ENCODE data around the gene PCBP3.

- TF ChIP-seq CTCF (optimal IDR thresholded peaks at IDR 0.05 in 1 of 3, IDR thresholded peaks at IDR 0.05 in 1 of 3, conservative IDR thresholded peaks at IDR 0.05 in 1 of 3; ENCODE audit: extremely low read depth in 1 of 3, insufficient read depth in 2 of 3, low read length in 3 of 3) (no peak), EZH2 (IDR thresholded peaks at IDR 0.05; ENCODE audit: low read length) (no peak)
Measured at GRCh38 chr21:45987121-45987711, 343.7 kb downstream of the PCBP3 start.
